Right lobe of liver (tissue), 4 donors: ENCODE data around the gene ECI1.

Experiments
- CTCF ChIP-seq, 4 donors: fragments of 200-600 bp in 3 of 4; fragments of 450-650 bp in 1 of 4; IDR thresholded peaks; one replicate each; pipeline versions ENCODE4 v1.5.1 to v1.8.0; 2016 to 2022; ENCODE audit warnings: antibody characterized with exemption in 4 of 4, mild to moderate bottlenecking in 2 of 4
- POLR2A ChIP-seq: fragments of 450-650 bp; IDR thresholded peaks from one replicate; pipeline ENCODE4 v1.6.1; 2017; ENCODE audit warnings: antibody characterized with exemption, mild to moderate bottlenecking
- donor health status: DM: no; HTN: no; CAD: no.
- donor health status: DM: no; HTN: no; CAD: no.
- donor health status: DM: no; HTN: yes; CAD: no.

DNA sequence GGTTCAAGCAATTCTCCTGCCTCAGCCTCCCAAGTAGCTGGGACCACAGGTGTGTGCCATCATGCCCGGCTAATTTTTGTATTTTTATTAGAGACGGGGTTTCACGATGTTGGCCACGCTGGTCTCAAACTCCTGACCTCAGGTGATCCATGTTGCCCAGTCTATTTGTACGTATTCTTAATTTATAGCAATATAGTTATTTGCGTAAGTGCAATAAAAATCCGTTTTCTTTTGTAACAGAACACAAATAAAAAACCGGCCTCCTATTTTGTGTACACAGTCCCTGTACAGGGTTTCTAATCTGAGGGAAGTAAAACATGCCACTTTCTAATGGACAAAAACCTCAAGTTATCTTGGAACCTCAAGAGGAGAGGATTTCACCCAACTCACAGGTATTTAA is 8.9 kb upstream of the ECI1 start:
- TF ChIP-seq POLR2A: no peak
- TF ChIP-seq CTCF (IDR thresholded peaks at IDR 0.05): no peak
